H1 (cell line): ENCODE results near the gene CD96. TPM values are rescaled to one million over a fixed set of nuclear protein-coding genes. Genes with fewer than 3 reads are reported as not detected.

Source experiments
- BACH1 ChIP-seq: IDR thresholded peaks from 2 replicates; pipeline ENCODE4 v1.6.1; 2012; ENCODE audit warnings: low read length, improper control_type of control experiment
- CREB1 ChIP-seq: IDR thresholded peaks from 2 replicates; pipeline ENCODE4 v1.6.1; 2012; ENCODE audit warnings: inconsistent platforms
- FOSL1 ChIP-seq: IDR thresholded peaks from 2 replicates; pipeline ENCODE4 v1.6.1; 2011; ENCODE audit warnings: mild to moderate bottlenecking, low read depth, low read length, moderate library complexity; ENCODE audit not compliant: insufficient read depth
- HDAC2 ChIP-seq, 2 experiments: fragments of 300-600 bp in 1 of 2; sonication (generic) in 1 of 2; IDR thresholded peaks; 2 replicates each; pipeline ENCODE4 v1.6.1; 2011 to 2012; ENCODE audit warnings: low read depth in 2 of 2, low read length in 2 of 2, mild to moderate bottlenecking in 2 of 2, moderate library complexity in 2 of 2, borderline replicate concordance in 1 of 2, inconsistent platforms in 1 of 2
- KDM4A ChIP-seq: IDR thresholded peaks from one replicate; pipeline ENCODE4 v1.7.1; 2012; ENCODE audit warnings: low read depth, mild to moderate bottlenecking, moderate library complexity, low read length, inconsistent platforms; ENCODE audit not compliant: severe bottlenecking
- MAFK ChIP-seq: IDR thresholded peaks from 2 replicates; pipeline ENCODE4 v1.6.1; 2012; ENCODE audit warnings: low read depth, mild to moderate bottlenecking, improper control_type of control experiment, low read length
- TEAD4 ChIP-seq: IDR thresholded peaks from 2 replicates; pipeline ENCODE4 v1.6.1; 2012; ENCODE audit warnings: low read depth, low read length, inconsistent platforms, mixed read lengths
- polyA plus RNA-seq, 7 experiments: library from polyadenylated mRNA; depleted of rRNA in 3 of 7; stranded (reverse) in 5 of 7; unstranded in 2 of 7; fragments of >200 nt in 5 of 7; fragments of 200-250 nt in 2 of 7; gene quantifications; 1 replicate in 5 of 7; 2 replicates in 1 of 7; 4 replicates in 1 of 7; pipeline versions ENCODE4 v1.2.1 to v1.2.3, GENCODE V29; 2011 to 2013; ENCODE audit warnings: missing spikeins in 2 of 7, mixed read lengths in 2 of 7
- total RNA-seq: library from RNA; stranded (reverse); fragmentation: NEBNext Ultra II Directional; extraction: Animal tissue kit (Norgen Biotek cat#: 25700); gene quantifications from 2 replicates; pipeline ENCODE4 v1.2.1, GENCODE V29; 2021

Gene CD96
- total and polyA plus RNA-seq, 2 of the 8 experiments (the other 6 are each of a cell fraction or from before 2014, with no cell fraction given) = not detected

DNA sequence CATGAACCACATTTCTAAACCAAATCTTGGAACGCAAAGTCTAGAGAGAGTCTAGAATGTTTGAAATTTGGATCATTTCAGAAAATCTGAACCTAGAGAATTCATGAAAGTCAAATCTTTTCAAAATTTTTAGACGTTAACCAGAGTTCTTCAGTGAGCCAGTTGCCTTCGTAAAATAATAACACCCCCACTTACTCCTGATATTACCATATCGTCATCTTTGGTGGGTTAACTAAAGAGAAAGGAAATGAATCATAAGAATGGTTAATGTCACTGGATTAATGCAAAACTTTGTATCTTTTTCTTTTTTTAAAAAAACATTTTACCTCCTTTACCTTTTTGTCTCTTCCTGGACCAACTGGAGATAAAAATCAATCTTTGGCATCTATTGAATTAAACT, 54.3 kb downstream of the CD96 start (continued):
- TF ChIP-seq HDAC2 (IDR thresholded peaks at IDR 0.05; ENCODE audit: borderline replicate concordance in 1 of 2, low read depth in 2 of 2, low read length in 2 of 2) (no peak), BACH1 (no peak), CREB1 (no peak), KDM4A (no peak), FOSL1 (no peak), TEAD4 (no peak), MAFK (no peak)
